Measurements from ENCODE around the gene B3GAT3. TPM values are rescaled to one million over a fixed set of nuclear protein-coding genes. Genes with fewer than 3 reads are reported as not detected.

B3GAT3 gene
- total and polyA plus RNA-seq, 5 donors from 2014 or later, result 34.3 to 57.5 (median 36.0) TPM

- Histone ChIP-seq H3K27ac (ENCODE audit: insufficient read depth, low read length, poor library complexity, severe bottlenecking) (no peak overlapping the region), H3K4me1 (ENCODE audit: control insufficient read depth, insufficient read depth, low read length, poor library complexity, severe bottlenecking) (peaks cover 23% of the 10 kb centered on the region), H3K4me3 (ENCODE audit: low read depth, low read length) (no peak overlapping the region), H3K27me3 (ENCODE audit: control insufficient read depth, insufficient read depth, low read length) (no peaks in the 10 kb centered on the region), H3K36me3 (ENCODE audit: control insufficient read depth, insufficient read depth, low read length) (peaks cover 29% of the 10 kb centered on the region), H3K9me3 (ENCODE audit: control insufficient read depth in 2 of 2, low read length in 2 of 2) (no peaks in the 10 kb centered on the region)
- ATAC-seq (ENCODE audit: low read depth in 2 of 2) (no peak), DNase-seq (no peak)
- H3K27ac Mint-ChIP-seq, result peak overlapping the region in 1 of 3 donors; percentile 46
- H3K4me1 Mint-ChIP-seq, result peaks cover 0 to 61% (median 33%) of the 10 kb centered on the region in 4 donors
- peaks cover 29% of the 10 kb centered on the region for H3K36me3 Mint-ChIP-seq
- peak overlapping the region in 2 of 4 donors; percentile 91 to 99 for H3K4me3 Mint-ChIP-seq
- no peaks in the 10 kb centered on the region for H3K27me3 Mint-ChIP-seq
- no peaks in the 10 kb centered on the region for H3K9me3 Mint-ChIP-seq
These were observed 14.1 kb downstream of the B3GAT3 start for GRCh38 chr11:62607714-62608113.

GRCh38 chr11:62605902-62606301 lies 15.9 kb downstream of the B3GAT3 start:
- Mint-ChIP-seq H3K27me3 (no peaks in the 10 kb centered on the region), H3K36me3 (peaks cover 33% of the 10 kb centered on the region), H3K9me3 (no peaks in the 10 kb centered on the region), H3K27ac (no peak overlapping the region), H3K4me3 (peak overlapping the region in 2 of 4 donors; percentile 51 to 60), H3K4me1 (peaks cover 0 to 57% (median 35%) of the 10 kb centered on the region in 4 donors)
- ATAC-seq (ENCODE audit: low read depth in 2 of 2) (no peak), DNase-seq (no peak)
- Histone ChIP-seq H3K27ac (ENCODE audit: insufficient read depth, low read length, poor library complexity, severe bottlenecking) (no peak overlapping the region), H3K4me1 (ENCODE audit: control insufficient read depth, insufficient read depth, low read length, poor library complexity, severe bottlenecking) (peaks cover 20% of the 10 kb centered on the region), H3K27me3 (ENCODE audit: control insufficient read depth, insufficient read depth, low read length) (no peaks in the 10 kb centered on the region), H3K36me3 (ENCODE audit: control insufficient read depth, insufficient read depth, low read length) (peaks cover 29% of the 10 kb centered on the region), H3K9me3 (ENCODE audit: control insufficient read depth in 2 of 2, low read length in 2 of 2) (no peaks in the 10 kb centered on the region), H3K4me3 (ENCODE audit: low read depth, low read length) (no peak overlapping the region)

- H3K36me3 ChIP-seq (ENCODE audit: control insufficient read depth, insufficient read depth, low read length), result peaks cover 29% of the 10 kb centered on the region
- Mint-ChIP-seq H3K36me3 (peaks cover 33% of the 10 kb centered on the region), H3K9me3 (no peaks in the 10 kb centered on the region)
These were observed 16.3 kb downstream of the B3GAT3 start for GRCh38 chr11:62605467-62605866.

GRCh38 chr11:62604460-62605120 lies 17.2 kb downstream of the B3GAT3 start:
- Mint-ChIP-seq H3K9me3 (no peaks in the 10 kb centered on the region), H3K4me3 (peak overlapping the region in 2 of 4 donors; percentile 91 to 95), H3K36me3 (peaks cover 35% of the 10 kb centered on the region), H3K4me1 (peaks cover 5 to 58% (median 36%) of the 10 kb centered on the region in 4 donors), H3K27ac (peak overlapping the region in 2 of 3 donors; percentile 9 to 56), H3K27me3 (no peaks in the 10 kb centered on the region)
- DNase-seq, result no peak
- ATAC-seq (ENCODE audit: low read depth in 2 of 2), result no peak
- H3K4me3 ChIP-seq (ENCODE audit: low read depth, low read length), result no peak overlapping the region
- H3K4me1 ChIP-seq (ENCODE audit: control insufficient read depth, insufficient read depth, low read length, poor library complexity, severe bottlenecking), result peaks cover 24% of the 10 kb centered on the region
- H3K9me3 ChIP-seq (ENCODE audit: control insufficient read depth in 2 of 2, low read length in 2 of 2), result no peaks in the 10 kb centered on the region
- H3K27me3 ChIP-seq (ENCODE audit: control insufficient read depth, insufficient read depth, low read length), result no peaks in the 10 kb centered on the region
- no peak overlapping the region for H3K27ac ChIP-seq (ENCODE audit: insufficient read depth, low read length, poor library complexity, severe bottlenecking)
- peaks cover 26% of the 10 kb centered on the region for H3K36me3 ChIP-seq (ENCODE audit: control insufficient read depth, insufficient read depth, low read length)

More at GRCh38 chr11:62605467-62605866, 16.3 kb downstream of the B3GAT3 start:
- Histone ChIP-seq H3K4me1 (ENCODE audit: control insufficient read depth, insufficient read depth, low read length, poor library complexity, severe bottlenecking) (peaks cover 19% of the 10 kb centered on the region), H3K27ac (ENCODE audit: insufficient read depth, low read length, poor library complexity, severe bottlenecking) (no peak overlapping the region), H3K27me3 (ENCODE audit: control insufficient read depth, insufficient read depth, low read length) (no peaks in the 10 kb centered on the region), H3K9me3 (ENCODE audit: control insufficient read depth in 2 of 2, low read length in 2 of 2) (no peaks in the 10 kb centered on the region), H3K4me3 (ENCODE audit: low read depth, low read length) (no peak overlapping the region)
- Mint-ChIP-seq H3K4me3 (peak overlapping the region in 1 of 4 donors; percentile 67), H3K27me3 (no peaks in the 10 kb centered on the region), H3K27ac (peak overlapping the region in 1 of 3 donors; percentile 25), H3K4me1 (peaks cover 0 to 56% (median 35%) of the 10 kb centered on the region in 4 donors)
- DNase-seq, result no peak
- no peak for ATAC-seq (ENCODE audit: low read depth in 2 of 2)

GRCh38 chr11:62603776-62604299 lies 17.9 kb downstream of the B3GAT3 start:
- peak overlapping the region; percentile 82 to 95 (median 87) for H3K4me3 Mint-ChIP-seq
- Histone ChIP-seq H3K27ac (ENCODE audit: insufficient read depth, low read length, poor library complexity, severe bottlenecking) (no peak overlapping the region), H3K9me3 (ENCODE audit: control insufficient read depth in 2 of 2, low read length in 2 of 2) (no peaks in the 10 kb centered on the region), H3K27me3 (ENCODE audit: control insufficient read depth, insufficient read depth, low read length) (no peaks in the 10 kb centered on the region), H3K36me3 (ENCODE audit: control insufficient read depth, insufficient read depth, low read length) (peaks cover 26% of the 10 kb centered on the region), H3K4me1 (ENCODE audit: control insufficient read depth, insufficient read depth, low read length, poor library complexity, severe bottlenecking) (peaks cover 30% of the 10 kb centered on the region), H3K4me3 (ENCODE audit: low read depth, low read length) (no peak overlapping the region)
- DNase-seq, result no peak
- peaks cover 41% of the 10 kb centered on the region for H3K36me3 Mint-ChIP-seq
- no peaks in the 10 kb centered on the region for H3K9me3 Mint-ChIP-seq
- no peaks in the 10 kb centered on the region for H3K27me3 Mint-ChIP-seq
- H3K27ac Mint-ChIP-seq, result peak overlapping the region in 2 of 3 donors; percentile 56 to 85
- peaks cover 11 to 58% (median 39%) of the 10 kb centered on the region in 4 donors for H3K4me1 Mint-ChIP-seq
- no peak for ATAC-seq (ENCODE audit: low read depth in 2 of 2)

DNA sequence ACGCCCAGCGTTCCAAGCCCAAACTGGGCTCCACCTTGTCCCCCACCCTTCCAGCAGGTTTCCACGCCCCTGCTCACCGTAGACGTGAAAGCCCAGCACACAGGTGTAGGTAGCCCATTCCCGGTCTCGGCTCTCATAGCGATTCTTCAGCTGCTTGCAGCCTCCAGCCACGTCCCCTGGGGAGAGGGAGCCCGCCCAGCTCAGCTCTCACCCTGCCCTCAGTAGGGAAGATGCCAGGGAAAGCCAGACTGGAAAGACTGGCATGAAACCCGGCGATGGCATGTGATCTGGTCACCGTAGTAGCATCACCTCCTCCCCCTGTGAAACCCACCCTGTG lies 18.7 kb downstream of the B3GAT3 start:
- peaks cover 38% of the 10 kb centered on the region for H3K4me1 ChIP-seq (ENCODE audit: control insufficient read depth, insufficient read depth, low read length, poor library complexity, severe bottlenecking)
- H3K4me3 Mint-ChIP-seq, result peak overlapping the region; percentile 82 to 95 (median 87)
- H3K4me1 Mint-ChIP-seq, result peaks cover 11 to 59% (median 43%) of the 10 kb centered on the region in 4 donors
- ATAC-seq (ENCODE audit: low read depth in 2 of 2) (no peak), DNase-seq (no peak)
- H3K27me3 ChIP-seq (ENCODE audit: control insufficient read depth, insufficient read depth, low read length), result no peaks in the 10 kb centered on the region
- H3K36me3 ChIP-seq (ENCODE audit: control insufficient read depth, insufficient read depth, low read length), result peaks cover 25% of the 10 kb centered on the region
- no peaks in the 10 kb centered on the region for H3K9me3 ChIP-seq (ENCODE audit: control insufficient read depth in 2 of 2, low read length in 2 of 2)
- H3K27ac ChIP-seq (ENCODE audit: insufficient read depth, low read length, poor library complexity, severe bottlenecking), result no peak overlapping the region
- H3K9me3 Mint-ChIP-seq, result no peaks in the 10 kb centered on the region
- H3K27me3 Mint-ChIP-seq, result no peaks in the 10 kb centered on the region
- peak overlapping the region in 2 of 3 donors; percentile 52 to 85 for H3K27ac Mint-ChIP-seq
- H3K36me3 Mint-ChIP-seq, result peaks cover 47% of the 10 kb centered on the region
- H3K4me3 ChIP-seq (ENCODE audit: low read depth, low read length), result no peak overlapping the region

GRCh38 chr11:62602141-62603071 lies 19.4 kb downstream of the B3GAT3 start:
- Mint-ChIP-seq H3K9me3 (no peaks in the 10 kb centered on the region), H3K27ac (peak overlapping the region; percentile 92 to 97 (median 96)), H3K27me3 (no peaks in the 10 kb centered on the region), H3K4me1 (peaks cover 11 to 59% (median 44%) of the 10 kb centered on the region in 4 donors), H3K36me3 (peaks cover 47% of the 10 kb centered on the region), H3K4me3 (peak overlapping the region; percentile 95 to 100 (median 96))
- Histone ChIP-seq H3K4me3 (ENCODE audit: low read depth, low read length) (peak overlapping the region; percentile 57), H3K4me1 (ENCODE audit: control insufficient read depth, insufficient read depth, low read length, poor library complexity, severe bottlenecking) (peaks cover 44% of the 10 kb centered on the region), H3K27me3 (ENCODE audit: control insufficient read depth, insufficient read depth, low read length) (no peaks in the 10 kb centered on the region), H3K27ac (ENCODE audit: insufficient read depth, low read length, poor library complexity, severe bottlenecking) (peak overlapping the region; percentile 90), H3K36me3 (ENCODE audit: control insufficient read depth, insufficient read depth, low read length) (peaks cover 30% of the 10 kb centered on the region), H3K9me3 (ENCODE audit: control insufficient read depth in 2 of 2, low read length in 2 of 2) (no peaks in the 10 kb centered on the region)
- DNase-seq (peak in 1 of 3 donors; percentile 40), ATAC-seq (ENCODE audit: low read depth in 2 of 2) (no peak)

All from CD4-positive, CD25-positive, alpha-beta regulatory T cell (primary cell).